Activated T-cell treated with anti-CD3 and anti-CD28 coated beads, Interleukin-2, amount 50 U/mL, for 4 hours (primary cell): ENCODE results near the gene ANXA9. TPM values are rescaled to one million over a fixed set of nuclear protein-coding genes. Genes with fewer than 3 reads are reported as not detected.

ENCODE experiments used
- ATAC-seq, 2 donors: fragments of 200-7000 bp; cut with Tn5 transposase; one replicate each; pipeline ENCODE4 v1.10.0; 2021
- DNase-seq: peaks from one replicate; pipeline ENCODE4 v3.0.0-alpha.2; 2020
- H3K27me3 Mint-ChIP-seq: one replicate; pipeline ENCODE4 v1.8.0; 2021; ENCODE audit warnings: low read depth, mixed read lengths
- H3K36me3 Mint-ChIP-seq: one replicate; pipeline ENCODE4 v1.8.0; 2022; ENCODE audit warnings: mixed read lengths; ENCODE audit not compliant: insufficient read depth
- H3K4me1 Mint-ChIP-seq: one replicate; pipeline ENCODE4 v1.8.0; 2021; ENCODE audit warnings: low read depth, mixed read lengths
- H3K4me3 Mint-ChIP-seq: one replicate; pipeline ENCODE4 v1.8.0; 2021; ENCODE audit warnings: mild to moderate bottlenecking, moderate library complexity, mixed read lengths
- H3K9me3 Mint-ChIP-seq: one replicate; pipeline ENCODE4 v1.8.0; 2021; ENCODE audit warnings: mixed read lengths
- total RNA-seq, 3 donors: library from RNA; stranded (reverse); gene quantifications; one replicate each; pipeline ENCODE4 v1.2.1, GENCODE V29; 2021

ANXA9 gene, protein sequence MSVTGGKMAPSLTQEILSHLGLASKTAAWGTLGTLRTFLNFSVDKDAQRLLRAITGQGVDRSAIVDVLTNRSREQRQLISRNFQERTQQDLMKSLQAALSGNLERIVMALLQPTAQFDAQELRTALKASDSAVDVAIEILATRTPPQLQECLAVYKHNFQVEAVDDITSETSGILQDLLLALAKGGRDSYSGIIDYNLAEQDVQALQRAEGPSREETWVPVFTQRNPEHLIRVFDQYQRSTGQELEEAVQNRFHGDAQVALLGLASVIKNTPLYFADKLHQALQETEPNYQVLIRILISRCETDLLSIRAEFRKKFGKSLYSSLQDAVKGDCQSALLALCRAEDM
- total RNA-seq, result not detected

DNA sequence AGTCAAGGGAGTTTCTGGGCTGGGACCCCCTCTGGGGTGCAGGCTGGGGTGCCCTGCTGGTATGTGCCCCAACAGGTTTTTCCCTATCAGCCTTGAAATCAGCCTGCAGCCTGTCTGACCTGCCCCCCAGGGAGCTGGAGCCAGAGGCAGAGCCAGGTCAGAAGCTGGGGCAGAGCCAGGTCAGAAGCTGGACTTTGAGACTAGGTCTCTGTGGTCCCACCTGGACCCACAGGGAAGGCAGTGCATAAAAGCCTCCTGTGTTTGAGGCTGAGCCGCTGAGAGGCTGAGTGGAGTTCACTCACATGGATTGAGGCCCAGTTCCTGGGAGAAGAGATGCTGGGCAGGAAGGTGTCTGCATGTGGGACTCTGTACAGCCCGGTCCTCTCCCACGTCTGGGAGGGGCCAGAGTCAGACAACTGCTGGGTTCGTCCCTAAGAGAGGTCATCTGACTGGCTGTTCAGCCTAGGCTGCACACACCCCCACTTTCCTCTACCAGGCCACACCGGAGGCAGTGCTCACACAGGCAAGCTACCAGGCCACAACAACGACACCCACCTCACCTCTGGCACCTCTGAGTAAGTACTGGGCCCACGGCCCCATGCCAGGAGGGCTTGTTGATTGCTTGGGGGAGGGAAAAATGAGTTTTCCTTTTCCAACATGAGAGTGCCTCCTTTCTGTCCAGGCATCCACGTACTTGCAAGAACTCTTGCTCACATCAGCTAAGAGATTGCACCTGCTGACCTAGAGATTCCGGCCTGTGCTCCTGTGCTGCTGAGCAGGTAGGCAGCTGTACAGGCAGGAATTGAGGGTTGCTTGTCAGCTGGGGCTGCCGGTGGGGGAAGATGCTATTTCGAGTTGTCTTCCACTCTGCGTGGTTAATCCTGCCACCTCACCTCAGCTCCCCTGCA, at the start of gene ANXA9:
Gene ANXA9 (plus strand): TSS at position 488 of the 908 bp plus-strand sequence. CDS start 814 bp downstream, outside the sequence.
- Mint-ChIP-seq H3K4me3 (no peak within 1 kb of the TSS), H3K4me1 (peaks cover 20% of the 10 kb centered on the region), H3K36me3 (no peaks in the 10 kb centered on the region), H3K9me3 (no peaks in the 10 kb centered on the region), H3K27me3 (no peaks in the 10 kb centered on the region)
- ATAC-seq, result no peak
- no peak for DNase-seq

DNA sequence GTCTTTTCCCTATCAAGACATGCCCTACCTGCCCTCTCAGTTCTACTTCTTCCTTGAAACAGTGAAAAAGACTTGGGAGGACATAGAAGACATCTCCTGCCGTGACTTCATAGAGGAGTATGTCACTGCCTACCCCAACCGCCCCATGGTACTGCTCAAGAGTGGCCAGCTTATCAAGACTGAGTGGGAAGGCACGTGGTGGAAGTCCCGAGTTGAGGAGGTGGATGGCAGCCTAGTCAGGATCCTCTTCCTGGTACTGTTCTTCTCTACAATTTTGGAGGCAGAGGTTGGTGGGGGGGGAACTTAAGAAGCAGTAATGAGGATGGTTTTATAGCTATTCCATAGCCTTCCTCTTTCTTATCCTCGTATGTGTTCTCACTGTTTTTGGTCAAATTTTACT, 37.2 kb upstream of the ANXA9 start:
- Mint-ChIP-seq H3K9me3 (no peaks in the 10 kb centered on the region), H3K27me3 (no peaks in the 10 kb centered on the region), H3K4me1 (no peaks in the 10 kb centered on the region), H3K4me3 (no peak overlapping the region), H3K36me3 (peaks cover 39% of the 10 kb centered on the region)
- DNase-seq (no peak), ATAC-seq (no peak)

- DNase-seq (no peak), ATAC-seq (no peak)
- Mint-ChIP-seq H3K4me1 (no peaks in the 10 kb centered on the region), H3K27me3 (no peaks in the 10 kb centered on the region), H3K36me3 (peaks cover 53% of the 10 kb centered on the region), H3K4me3 (no peak overlapping the region), H3K9me3 (no peaks in the 10 kb centered on the region)
These were observed 27.4 kb upstream of the ANXA9 start for GRCh38 chr1:150954708-150955107.

GRCh38 chr1:150955280-150955679, 26.8 kb upstream of the ANXA9 start:
- ATAC-seq, result no peak

GRCh38 chr1:150957666-150958065, 24.4 kb upstream of the ANXA9 start:
- DNase-seq, result no peak
- Mint-ChIP-seq H3K9me3 (no peaks in the 10 kb centered on the region), H3K36me3 (peaks cover 46% of the 10 kb centered on the region), H3K27me3 (no peaks in the 10 kb centered on the region), H3K4me3 (no peak overlapping the region), H3K4me1 (no peaks in the 10 kb centered on the region)
- no peak for ATAC-seq

More at GRCh38 chr1:150955280-150955679, 26.8 kb upstream of the ANXA9 start:
- no peaks in the 10 kb centered on the region for H3K4me1 Mint-ChIP-seq
- DNase-seq, result no peak
- H3K9me3 Mint-ChIP-seq, result no peaks in the 10 kb centered on the region
- H3K36me3 Mint-ChIP-seq, result peaks cover 53% of the 10 kb centered on the region
- H3K27me3 Mint-ChIP-seq, result no peaks in the 10 kb centered on the region
- H3K4me3 Mint-ChIP-seq, result no peak overlapping the region

DNA sequence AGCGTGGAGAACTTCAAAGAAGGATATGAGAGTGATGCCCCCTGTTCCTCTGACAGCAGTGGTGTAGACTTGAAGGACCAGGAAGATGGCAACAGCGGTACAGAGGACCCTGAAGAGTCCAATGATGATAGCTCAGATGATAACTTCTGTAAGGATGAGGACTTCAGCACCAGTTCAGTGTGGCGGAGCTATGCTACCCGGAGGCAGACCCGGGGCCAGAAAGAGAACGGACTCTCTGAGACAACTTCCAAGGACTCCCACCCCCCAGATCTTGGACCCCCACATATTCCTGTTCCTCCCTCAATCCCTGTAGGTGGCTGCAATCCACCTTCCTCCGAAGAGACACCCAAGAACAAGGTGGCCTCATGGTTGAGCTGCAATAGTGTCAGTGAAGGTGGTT, 21.4 kb upstream of the ANXA9 start:
- H3K4me3 Mint-ChIP-seq, result no peak overlapping the region
- no peak for DNase-seq
- H3K9me3 Mint-ChIP-seq, result no peaks in the 10 kb centered on the region
- peaks cover 48% of the 10 kb centered on the region for H3K36me3 Mint-ChIP-seq
- H3K4me1 Mint-ChIP-seq, result no peaks in the 10 kb centered on the region
- no peak for ATAC-seq
- H3K27me3 Mint-ChIP-seq, result no peaks in the 10 kb centered on the region

DNA sequence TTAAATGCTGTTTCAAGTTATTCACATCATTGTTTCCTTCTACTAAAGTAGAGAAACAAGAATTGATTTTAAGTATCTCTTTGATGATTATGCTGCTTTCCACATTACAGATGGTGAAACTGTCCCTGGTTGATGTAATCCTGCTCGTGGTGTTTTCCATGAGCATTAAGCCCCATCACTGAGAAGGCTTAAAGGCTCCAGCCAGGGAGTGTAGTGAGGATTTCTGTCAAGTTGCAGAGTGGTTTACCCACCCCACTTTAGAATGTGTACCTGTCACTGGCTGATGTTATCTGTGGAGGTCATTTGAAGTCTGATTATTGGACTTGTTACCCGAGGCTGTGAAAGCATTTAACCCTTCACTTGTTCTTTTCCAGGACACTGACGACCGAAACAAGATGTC, 20.3 kb upstream of the ANXA9 start:
- Mint-ChIP-seq H3K27me3 (no peaks in the 10 kb centered on the region), H3K9me3 (no peaks in the 10 kb centered on the region), H3K4me1 (no peaks in the 10 kb centered on the region), H3K36me3 (peaks cover 56% of the 10 kb centered on the region), H3K4me3 (no peak overlapping the region)
- DNase-seq, result no peak
- no peak for ATAC-seq

- DNase-seq (no peak), ATAC-seq (no peak)
- H3K9me3 Mint-ChIP-seq, result no peaks in the 10 kb centered on the region
- H3K27me3 Mint-ChIP-seq, result no peaks in the 10 kb centered on the region
- H3K4me3 Mint-ChIP-seq, result no peak overlapping the region
- H3K36me3 Mint-ChIP-seq, result peaks cover 63% of the 10 kb centered on the region
- H3K4me1 Mint-ChIP-seq, result peaks cover 1% of the 10 kb centered on the region
These were observed 18.6 kb upstream of the ANXA9 start for GRCh38 chr1:150963321-150964163.

- no peaks in the 10 kb centered on the region for H3K27me3 Mint-ChIP-seq
- ATAC-seq, result no peak
- H3K4me1 Mint-ChIP-seq, result peaks cover 1% of the 10 kb centered on the region
- no peak overlapping the region for H3K4me3 Mint-ChIP-seq
- DNase-seq, result no peak
- peaks cover 64% of the 10 kb centered on the region for H3K36me3 Mint-ChIP-seq
- no peaks in the 10 kb centered on the region for H3K9me3 Mint-ChIP-seq
These were observed 18.0 kb upstream of the ANXA9 start for GRCh38 chr1:150964164-150964489.

GRCh38 chr1:150965605-150966004, 16.5 kb upstream of the ANXA9 start:
- no peaks in the 10 kb centered on the region for H3K9me3 Mint-ChIP-seq
- H3K4me1 Mint-ChIP-seq, result peaks cover 3% of the 10 kb centered on the region
- no peaks in the 10 kb centered on the region for H3K27me3 Mint-ChIP-seq
- H3K36me3 Mint-ChIP-seq, result peaks cover 53% of the 10 kb centered on the region
- H3K4me3 Mint-ChIP-seq, result no peak overlapping the region
- DNase-seq, result no peak
- ATAC-seq, result no peak

GRCh38 chr1:150966011-150966410, 16.1 kb upstream of the ANXA9 start:
- Mint-ChIP-seq H3K4me1 (peaks cover 7% of the 10 kb centered on the region), H3K27me3 (no peaks in the 10 kb centered on the region), H3K4me3 (no peak overlapping the region), H3K36me3 (peaks cover 52% of the 10 kb centered on the region), H3K9me3 (no peaks in the 10 kb centered on the region)
- ATAC-seq (no peak), DNase-seq (no peak)

GRCh38 chr1:150967936-150968335, 14.2 kb upstream of the ANXA9 start:
- no peak for DNase-seq
- peaks cover 41% of the 10 kb centered on the region for H3K36me3 Mint-ChIP-seq
- no peak overlapping the region for H3K4me3 Mint-ChIP-seq
- peaks cover 26% of the 10 kb centered on the region for H3K4me1 Mint-ChIP-seq
- H3K27me3 Mint-ChIP-seq, result no peaks in the 10 kb centered on the region
- no peak for ATAC-seq
- H3K9me3 Mint-ChIP-seq, result no peaks in the 10 kb centered on the region

DNA sequence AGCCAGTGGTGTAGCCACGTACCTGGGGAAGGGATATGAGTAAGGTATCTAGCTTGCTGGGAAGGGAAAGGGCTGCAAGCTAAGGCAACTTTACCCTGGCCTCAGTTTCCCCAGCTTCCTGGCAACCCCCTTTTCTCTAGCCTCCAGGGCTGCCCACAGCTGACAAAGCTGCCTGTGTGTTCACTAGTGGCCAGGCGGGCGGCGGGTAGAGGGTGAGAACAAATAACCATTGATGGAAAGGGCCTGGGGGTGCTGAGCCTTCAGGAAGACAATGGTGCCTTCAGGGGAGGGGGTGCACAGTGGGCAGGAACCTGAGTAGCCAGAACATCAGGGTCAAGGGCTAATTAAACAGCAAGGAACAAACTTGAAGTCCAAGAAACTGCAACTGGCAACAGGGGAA, 13.6 kb upstream of the ANXA9 start:
- Mint-ChIP-seq H3K9me3 (no peaks in the 10 kb centered on the region), H3K4me1 (peaks cover 30% of the 10 kb centered on the region), H3K4me3 (no peak overlapping the region), H3K36me3 (peaks cover 36% of the 10 kb centered on the region), H3K27me3 (no peaks in the 10 kb centered on the region)
- ATAC-seq (no peak), DNase-seq (no peak)

GRCh38 chr1:150969626-150970025, 12.5 kb upstream of the ANXA9 start:
- ATAC-seq, result no peak

More at GRCh38 chr1:150969626-150970025, 12.5 kb upstream of the ANXA9 start:
- no peaks in the 10 kb centered on the region for H3K9me3 Mint-ChIP-seq
- peaks cover 26% of the 10 kb centered on the region for H3K36me3 Mint-ChIP-seq
- H3K4me3 Mint-ChIP-seq, result no peak overlapping the region
- H3K4me1 Mint-ChIP-seq, result peaks cover 30% of the 10 kb centered on the region
- H3K27me3 Mint-ChIP-seq, result no peaks in the 10 kb centered on the region
- DNase-seq, result no peak
